H9 (cell line): Measurements from ENCODE around the gene PTTG1IP. TPM values are rescaled to one million over a fixed set of nuclear protein-coding genes. Genes with fewer than 3 reads are reported as not detected.

Experiments used
- DNase-seq: peaks from one replicate; pipeline ENCODE4 v3.0.0-alpha.2; 2017
- H2AFZ ChIP-seq: one replicate; pipeline ENCODE4 v1.6.1; 2013; ENCODE audit warnings: mild to moderate bottlenecking, low read length, control low read depth, moderate library complexity
- H2AK5ac ChIP-seq: 2 replicates; pipeline ENCODE4 v1.6.1; 2013; ENCODE audit warnings: low read length, control low read depth, mixed read lengths; ENCODE audit not compliant: insufficient read length
- H2BK120ac ChIP-seq: one replicate; pipeline ENCODE4 v1.6.1; 2013; ENCODE audit warnings: low read depth, mild to moderate bottlenecking, low read length, control low read depth, inconsistent platforms; ENCODE audit not compliant: poor library complexity, severe bottlenecking
- H2BK12ac ChIP-seq: 2 replicates; pipeline ENCODE4 v1.6.1; 2013; ENCODE audit warnings: low read length, control low read depth, mixed read lengths, low read depth; ENCODE audit not compliant: insufficient read length
- H2BK15ac ChIP-seq: 2 replicates; pipeline ENCODE4 v1.6.1; 2013; ENCODE audit warnings: low read depth, low read length, control low read depth
- H2BK20ac ChIP-seq: one replicate; pipeline ENCODE4 v1.6.1; 2013; ENCODE audit warnings: low read depth, mild to moderate bottlenecking, low read length, control low read depth, inconsistent platforms; ENCODE audit not compliant: poor library complexity, severe bottlenecking
- H2BK5ac ChIP-seq: 2 replicates; pipeline ENCODE4 v1.6.1; 2013; ENCODE audit warnings: low read length, control low read depth, mixed read lengths; ENCODE audit not compliant: insufficient read length
- H3K14ac ChIP-seq: 2 replicates; pipeline ENCODE4 v1.6.1; 2013; ENCODE audit warnings: low read length, control low read depth; ENCODE audit not compliant: insufficient read depth
- H3K18ac ChIP-seq: 2 replicates; pipeline ENCODE4 v1.6.1; 2013; ENCODE audit warnings: low read depth, mild to moderate bottlenecking, mixed read lengths, low read length, control low read depth; ENCODE audit not compliant: insufficient read length
- H3K23ac ChIP-seq: 2 replicates; pipeline ENCODE4 v1.6.1; 2013; ENCODE audit warnings: low read length, control low read depth, mixed read lengths, low read depth; ENCODE audit not compliant: insufficient read length
- H3K23me2 ChIP-seq: 2 replicates; pipeline ENCODE4 v1.6.1; 2013; ENCODE audit warnings: low read depth, mild to moderate bottlenecking, mixed read lengths, low read length, control low read depth; ENCODE audit not compliant: insufficient read length, poor library complexity, severe bottlenecking
- H3K27ac ChIP-seq: 2 replicates; pipeline ENCODE4 v1.5.1; 2013; ENCODE audit warnings: low read length, control low read depth, mixed read lengths, low read depth; ENCODE audit not compliant: insufficient read length
- H3K27me3 ChIP-seq: 2 replicates; pipeline ENCODE4 v1.6.1; 2013; ENCODE audit warnings: low read length, control low read depth, inconsistent platforms; ENCODE audit not compliant: insufficient read depth
- H3K4ac ChIP-seq: 2 replicates; pipeline ENCODE4 v1.6.1; 2013; ENCODE audit warnings: low read depth, mild to moderate bottlenecking, control low read depth, inconsistent platforms, low read length, moderate library complexity
- H3K4me1 ChIP-seq: 2 replicates; pipeline ENCODE4 v1.6.1; 2013; ENCODE audit warnings: low read length, control low read depth, inconsistent platforms; ENCODE audit not compliant: insufficient read depth
- H3K4me2 ChIP-seq: 2 replicates; pipeline ENCODE4 v1.6.1; 2013; ENCODE audit warnings: low read length, control low read depth, mixed read lengths; ENCODE audit not compliant: insufficient read length, insufficient read depth
- H3K56ac ChIP-seq: 2 replicates; pipeline ENCODE4 v1.6.1; 2013; ENCODE audit warnings: low read depth, mild to moderate bottlenecking, mixed read lengths, low read length, control low read depth; ENCODE audit not compliant: insufficient read length
- H3K79me1 ChIP-seq: 2 replicates; pipeline ENCODE4 v1.6.1; 2013; ENCODE audit warnings: low read depth, mild to moderate bottlenecking, moderate library complexity, low read length, control low read depth, inconsistent platforms; ENCODE audit not compliant: insufficient read depth, poor library complexity, severe bottlenecking
- H3K79me2 ChIP-seq: 2 replicates; pipeline ENCODE4 v1.6.1; 2013; ENCODE audit warnings: low read length, control low read depth, inconsistent platforms; ENCODE audit not compliant: insufficient read depth
- H3K9ac ChIP-seq: 2 replicates; pipeline ENCODE4 v1.6.1; 2013; ENCODE audit warnings: low read length, control low read depth, mixed read lengths; ENCODE audit not compliant: insufficient read length; ENCODE audit errors: extremely low read depth
- H3K9me3 ChIP-seq: one replicate; pipeline ENCODE4 v1.6.1; 2013; ENCODE audit warnings: low read depth, low read length, inconsistent platforms; ENCODE audit not compliant: control insufficient read depth
- H3T11ph ChIP-seq: one replicate; pipeline ENCODE4 v1.6.1; 2013; ENCODE audit warnings: mild to moderate bottlenecking, low read length, control low read depth, inconsistent platforms
- H4K20me1 ChIP-seq: one replicate; pipeline ENCODE4 v1.6.1; 2013; ENCODE audit not compliant: control insufficient read depth, insufficient read length, insufficient read depth
- H4K5ac ChIP-seq: 2 replicates; pipeline ENCODE4 v1.6.1; 2013; ENCODE audit warnings: low read depth, mild to moderate bottlenecking, mixed read lengths, low read length, control low read depth; ENCODE audit not compliant: insufficient read length
- H4K8ac ChIP-seq: replicated peaks from 2 replicates; pipeline ENCODE4 v1.6.1; 2013; ENCODE audit warnings: low read length, control low read depth, mixed read lengths, low read depth; ENCODE audit not compliant: insufficient read length
- H4K91ac ChIP-seq: 2 replicates; pipeline ENCODE4 v1.6.1; 2013; ENCODE audit warnings: low read depth, mild to moderate bottlenecking, moderate library complexity, mixed read lengths, low read length, control low read depth; ENCODE audit not compliant: insufficient read length
- H3K27ac Mint-ChIP-seq, 3 experiments: 2 replicates in 2 of 3; 3 replicates in 1 of 3; pipeline ENCODE4 v1.8.0; 2020 to 2021; ENCODE audit warnings: mixed read lengths in 3 of 3, mild to moderate bottlenecking in 1 of 3, moderate library complexity in 1 of 3
- H3K27me3 Mint-ChIP-seq: 2 replicates; pipeline ENCODE4 v1.8.0; 2021; ENCODE audit warnings: low read depth, mild to moderate bottlenecking, moderate library complexity, mixed read lengths
- H3K36me3 Mint-ChIP-seq, 3 experiments: 2 replicates in 2 of 3; 3 replicates in 1 of 3; pipeline ENCODE4 v1.8.0; 2020 to 2021; ENCODE audit warnings: low read depth in 3 of 3, mixed read lengths in 3 of 3; ENCODE audit not compliant: insufficient read depth in 1 of 3
- H3K4me1 Mint-ChIP-seq, 2 experiments: 2 replicates each; pipeline ENCODE4 v1.8.0; 2020; ENCODE audit warnings: mixed read lengths in 2 of 2
- H3K4me3 Mint-ChIP-seq, 2 experiments: 2 replicates in 1 of 2; 3 replicates in 1 of 2; pipeline ENCODE4 v1.8.0; 2020 to 2021; ENCODE audit warnings: mild to moderate bottlenecking in 2 of 2, mixed read lengths in 2 of 2, moderate library complexity in 1 of 2
- H3K9me3 Mint-ChIP-seq, 2 experiments: 2 replicates in 1 of 2; 3 replicates in 1 of 2; pipeline ENCODE4 v1.8.0; 2020; ENCODE audit warnings: mild to moderate bottlenecking in 2 of 2, mixed read lengths in 2 of 2, moderate library complexity in 1 of 2
- CTCF ChIP-seq: fragments of 200-600 bp; sonication (generic); conservative IDR thresholded peaks from 3 replicates; pipeline ENCODE4 v1.8.0; 2021; ENCODE audit warnings: antibody characterized with exemption, mild to moderate bottlenecking
- WGBS: extraction: QIAGEN DNeasy Blood & Tissue Kit; methylation state at CpG from one replicate; pipeline ENCODE4 v1.1.7; 2013; ENCODE audit warnings: missing lambda C conversion rate, low lambda C conversion rate, mixed read lengths; ENCODE audit not compliant: insufficient read length; ENCODE audit errors: extremely low coverage; 5-methylcytosine and 5-hydroxymethylcytosine counted together
- total RNA-seq: library from RNA; stranded (reverse); gene quantifications from 2 replicates; pipeline ENCODE4 v1.2.1, GENCODE V29; 2021

Gene PTTG1IP
- total RNA-seq, 1 experiment from 2014 or later = 107 TPM

- Mint-ChIP-seq H3K4me3 (no peak overlapping the region; a peak in 1 of 5 replicates), H3K4me1 (peaks cover 4 to 7% of the 10 kb centered on the region in 2 experiments; a peak in 3 of 4 replicates), H3K27ac (no peak overlapping the region; a peak in 1 of 7 replicates), H3K9me3 (no peaks in the 10 kb centered on the region; a peak in 1 of 5 replicates), H3K27me3 (peaks cover 10% of the 10 kb centered on the region), H3K36me3 (no peaks in the 10 kb centered on the region)
- DNase-seq = peak; percentile 72
- no peak overlapping the region for H4K8ac ChIP-seq
- H3K23ac ChIP-seq = no peak overlapping the region
- H3K79me1 ChIP-seq = no peaks in the 10 kb centered on the region
- no peak overlapping the region for H3K4ac ChIP-seq
- H2BK5ac ChIP-seq = no peak overlapping the region
- H3K9ac ChIP-seq = no peak overlapping the region
- H2BK120ac ChIP-seq = no peak overlapping the region
- H3K9me3 ChIP-seq = no peaks in the 10 kb centered on the region
- H3K14ac ChIP-seq = no peak overlapping the region
- H3K79me2 ChIP-seq = no peaks in the 10 kb centered on the region
- no peak overlapping the region for H4K5ac ChIP-seq
- no peak overlapping the region for H2BK15ac ChIP-seq
- H3K4me1 ChIP-seq = no peaks in the 10 kb centered on the region; the same call in 1 of the 2 replicates
- H3K23me2 ChIP-seq = no peaks in the 10 kb centered on the region
- H2AFZ ChIP-seq = no peak overlapping the region
- no CpG with 5 or more reads among the region's 15 CpGs for WGBS
- no peak overlapping the region for H2AK5ac ChIP-seq
- H3K18ac ChIP-seq = no peak overlapping the region
- no peak overlapping the region for H3T11ph ChIP-seq
- H4K20me1 ChIP-seq = no peaks in the 10 kb centered on the region
- H2BK20ac ChIP-seq = no peak overlapping the region
- H2BK12ac ChIP-seq = no peak overlapping the region
- no peak overlapping the region for H3K56ac ChIP-seq
- TF ChIP-seq CTCF = peak; percentile 94
- H3K4me2 ChIP-seq = no peak overlapping the region
- no peak overlapping the region for H4K91ac ChIP-seq
- H3K27me3 ChIP-seq = no peaks in the 10 kb centered on the region
- H3K27ac ChIP-seq = no peak overlapping the region
Observed at GRCh38 chr21:44892536-44893277, 19.2 kb upstream of the PTTG1IP start.
